IMR-90 (cell line): ENCODE data around the gene SASS6. TPM values are rescaled to one million over a fixed set of nuclear protein-coding genes. Genes with fewer than 3 reads are reported as not detected.

Source experiments
- ATAC-seq: fragments of 200-7000 bp; cut with Tn5 transposase; 2 replicates; pipeline ENCODE4 v1.9.1; 2020; ENCODE audit warnings: low read depth, mild to moderate bottlenecking, moderate library complexity
- BruUV-seq: library from RNA; stranded (reverse); fragments of 400-500 nt; replicated peaks from 2 replicates; lab custom pipeline; 2021; lab: Mats Ljungman, UMichigan
- CTCF ChIA-PET: fragments of 300-600 bp; formaldehyde crosslinking; extraction: SDS; loops from one replicate; lab custom pipeline; 2021; ENCODE audit warnings: antibody characterized with exemption; lab: Yijun Ruan, JAX
- POLR2A ChIA-PET: fragments of 300-600 bp; sonication (Branson Sonifier 250); formaldehyde crosslinking; loops from one replicate; lab custom pipeline; 2022; ENCODE audit warnings: antibody characterized with exemption; ENCODE audit not compliant: unreplicated experiment; lab: Charles Lee
- DNase-seq: peaks from one replicate; pipeline ENCODE4 v3.0.0; 2013
- H2AFZ ChIP-seq: replicated peaks from 2 replicates; pipeline ENCODE3; 2013; ENCODE audit warnings: low read length, mild to moderate bottlenecking; ENCODE audit not compliant: poor library complexity
- H2AK5ac ChIP-seq: 2 replicates; pipeline ENCODE4 v1.6.1; 2013; ENCODE audit warnings: low read depth, low read length, inconsistent platforms
- H2AK9ac ChIP-seq: replicated peaks from 2 replicates; pipeline ENCODE3; 2013; ENCODE audit warnings: mild to moderate bottlenecking, low read depth, low read length, moderate library complexity; ENCODE audit not compliant: poor library complexity
- H2BK120ac ChIP-seq: 2 replicates; pipeline ENCODE4 v1.6.1; 2013; ENCODE audit warnings: low read depth, low read length, inconsistent platforms
- H2BK15ac ChIP-seq: 3 replicates; pipeline ENCODE4 v1.6.1; 2013; ENCODE audit warnings: low read depth, low read length, inconsistent platforms
- H2BK20ac ChIP-seq: 2 replicates; pipeline ENCODE4 v1.6.1; 2013; ENCODE audit warnings: low read depth, mild to moderate bottlenecking, inconsistent platforms, low read length, moderate library complexity
- H2BK5ac ChIP-seq: 2 replicates; pipeline ENCODE4 v1.6.1; 2013; ENCODE audit warnings: mild to moderate bottlenecking, low read depth, low read length, inconsistent platforms; ENCODE audit not compliant: poor library complexity, severe bottlenecking
- H3K14ac ChIP-seq: replicated peaks from 2 replicates; pipeline ENCODE4 v1.6.1; 2013; ENCODE audit warnings: low read depth, low read length, inconsistent platforms
- H3K18ac ChIP-seq: 2 replicates; pipeline ENCODE4 v1.6.1; 2013; ENCODE audit warnings: low read depth, low read length, control low read depth
- H3K23ac ChIP-seq: 2 replicates; pipeline ENCODE4 v1.6.1; 2013; ENCODE audit warnings: low read depth, low read length, inconsistent platforms
- H3K27ac ChIP-seq: 2 replicates; pipeline ENCODE4 v1.5.1; 2013; ENCODE audit warnings: mild to moderate bottlenecking, control low read depth, low read length; ENCODE audit not compliant: insufficient read depth
- H3K27me3 ChIP-seq: 2 replicates; pipeline ENCODE4 v1.6.1; 2013; ENCODE audit warnings: low read length; ENCODE audit not compliant: control insufficient read depth, insufficient read depth
- H3K36me3 ChIP-seq: 2 replicates; pipeline ENCODE4 v1.6.1; 2013; ENCODE audit warnings: low read length, mixed read lengths; ENCODE audit not compliant: control insufficient read depth, insufficient read depth
- H3K4ac ChIP-seq: 2 replicates; pipeline ENCODE4 v1.6.1; 2013; ENCODE audit warnings: low read depth, low read length, inconsistent platforms
- H3K4me1 ChIP-seq: 2 replicates; pipeline ENCODE4 v1.6.1; 2013; ENCODE audit warnings: low read length, mixed read lengths; ENCODE audit not compliant: control insufficient read depth, insufficient read depth
- H3K4me2 ChIP-seq: 2 replicates; pipeline ENCODE4 v1.6.1; 2013; ENCODE audit warnings: low read depth, mild to moderate bottlenecking, control low read depth, low read length, moderate library complexity
- H3K4me3 ChIP-seq: 2 replicates; pipeline ENCODE4 v1.5.1; 2013; ENCODE audit warnings: low read depth, mild to moderate bottlenecking, control low read depth, low read length, moderate library complexity; ENCODE audit not compliant: insufficient read depth
- H3K56ac ChIP-seq: 2 replicates; pipeline ENCODE4 v1.6.1; 2013; ENCODE audit warnings: low read length, inconsistent platforms; ENCODE audit not compliant: insufficient read depth; ENCODE audit errors: extremely low read depth
- H3K79me1 ChIP-seq, 2 experiments: 2 replicates each; pipeline ENCODE4 v1.6.1; 2013; ENCODE audit warnings: low read length in 2 of 2, inconsistent platforms in 1 of 2, low read depth in 1 of 2
- H3K9ac ChIP-seq: 2 replicates; pipeline ENCODE4 v1.6.1; 2013; ENCODE audit warnings: low read depth, low read length, control low read depth
- H3K9me1 ChIP-seq: 2 replicates; pipeline ENCODE4 v1.6.1; 2013; ENCODE audit warnings: low read length, inconsistent platforms; ENCODE audit not compliant: insufficient read depth
- H3K9me3 ChIP-seq: 2 replicates; pipeline ENCODE4 v1.6.1; 2013; ENCODE audit warnings: low read length; ENCODE audit not compliant: control insufficient read depth, insufficient read depth
- H4K20me1 ChIP-seq: 2 replicates; pipeline ENCODE4 v1.6.1; 2013; ENCODE audit warnings: low read length, inconsistent platforms; ENCODE audit not compliant: insufficient read depth
- H4K5ac ChIP-seq: 2 replicates; pipeline ENCODE4 v1.6.1; 2013; ENCODE audit warnings: mild to moderate bottlenecking, low read depth, low read length, control low read depth
- H4K8ac ChIP-seq, 2 experiments: 2 replicates each; pipeline ENCODE4 v1.6.1; 2013; ENCODE audit warnings: low read depth in 2 of 2, low read length in 2 of 2, control low read depth in 1 of 2, inconsistent platforms in 1 of 2
- H4K91ac ChIP-seq: 2 replicates; pipeline ENCODE4 v1.6.1; 2013; ENCODE audit warnings: low read depth, low read length, inconsistent platforms; ENCODE audit not compliant: insufficient read depth
- CHD1 ChIP-seq: IDR thresholded peaks from 2 replicates; pipeline ENCODE4 v1.6.1; 2012; ENCODE audit warnings: low read depth, low read length, improper control_type of control experiment
- CTCF ChIP-seq: conservative IDR thresholded peaks from 2 replicates; pipeline ENCODE4 v1.5.1; 2012; ENCODE audit warnings: mild to moderate bottlenecking, low read depth, low read length, improper control_type of control experiment
- ELK1 ChIP-seq: fragments of 150-350 bp; IDR thresholded peaks from 2 replicates; pipeline ENCODE4 v1.6.1; 2016; ENCODE audit warnings: low read depth, mild to moderate bottlenecking, low read length, moderate library complexity, borderline replicate concordance
- FOS ChIP-seq: fragments of 150-350 bp; IDR thresholded peaks from 2 replicates; pipeline ENCODE4 v1.6.1; 2016; ENCODE audit warnings: low read depth, low read length
- MAFK ChIP-seq: IDR thresholded peaks from 2 replicates; pipeline ENCODE4 v1.6.1; 2012; ENCODE audit warnings: low read depth, low read length, improper control_type of control experiment
- MAZ ChIP-seq: IDR thresholded peaks from 2 replicates; pipeline ENCODE4 v1.6.1; 2012; ENCODE audit warnings: low read depth, mild to moderate bottlenecking, low read length, improper control_type of control experiment, moderate library complexity, borderline replicate concordance
- MXI1 ChIP-seq: IDR thresholded peaks from 2 replicates; pipeline ENCODE4 v1.6.1; 2012; ENCODE audit warnings: low read depth, mild to moderate bottlenecking, low read length, moderate library complexity, borderline replicate concordance
- NFE2L2 ChIP-seq: fragments of 150-350 bp; IDR thresholded peaks from 2 replicates; pipeline ENCODE4 v1.6.1; 2016; ENCODE audit warnings: low read depth, mild to moderate bottlenecking, low read length
- RCOR1 ChIP-seq: IDR thresholded peaks from 2 replicates; pipeline ENCODE4 v1.6.1; 2012; ENCODE audit warnings: mild to moderate bottlenecking, low read length, improper control_type of control experiment; ENCODE audit not compliant: insufficient replicate concordance
- RFX5 ChIP-seq: IDR thresholded peaks from 2 replicates; pipeline ENCODE4 v1.8.0; 2012; ENCODE audit warnings: low read depth, mild to moderate bottlenecking, low read length, moderate library complexity
- WGBS, 2 experiments: methylation state at CpG; one replicate each; pipeline versions ENCODE4 v1.1.5 to v1.1.7; 2013; ENCODE audit warnings: missing lambda C conversion rate in 2 of 2; ENCODE audit not compliant: insufficient read length in 1 of 2; ENCODE audit errors: extremely low coverage in 2 of 2; 5-methylcytosine and 5-hydroxymethylcytosine counted together
- dilution Hi-C: fragments of 300-500 bp; cut with HindIII; formaldehyde crosslinking; loops from one replicate; pipeline ENCODE4 v1.14.3; 2018; ENCODE audit warnings: low sequenced_read_pairs; ENCODE audit not compliant: unreplicated experiment
- in situ Hi-C: fragments of 300-500 bp; cut with MboI; formaldehyde crosslinking; loops from 3 replicates; pipeline ENCODE4 v1.14.3; 2019; ENCODE audit warnings: low sequenced_read_pairs, inconsistent platforms, mixed read lengths
- intact Hi-C: fragments of 100-400 bp; cut with micrococcal nuclease; formaldehyde crosslinking; loops from 2 replicates; pipeline ENCODE4 v1.10.0; 2022
- polyA plus RNA-seq, 3 experiments: library from polyadenylated mRNA; depleted of rRNA; stranded (reverse); fragments of >200 nt; gene quantifications; 2 replicates each; pipeline ENCODE4 v1.2.3, GENCODE V29; 2012; ENCODE audit warnings: low replicate concordance in 1 of 3
- total RNA-seq: library from RNA; depleted of rRNA; stranded (reverse); fragments of >200 nt; gene quantifications from 2 replicates; pipeline ENCODE4 v1.2.3, GENCODE V29; 2012

SASS6 gene
- total and polyA plus RNA-seq, 2 of the 4 experiments (the other 2 are of a cell fraction), result 1.1 to 2.7 TPM

GRCh38 chr1:100137602-100138001 lies 4.9 kb upstream of the SASS6 start:
- Histone ChIP-seq H4K5ac (no peak overlapping the region), H2AK5ac (no peak overlapping the region), H3K56ac (no peak overlapping the region), H3K79me1 (peaks cover 7 to 16% of the 10 kb centered on the region in 2 experiments; a peak in 3 of 4 replicates), H3K9ac (no peak overlapping the region), H2BK20ac (no peak overlapping the region), H4K8ac (no peak overlapping the region), H2BK5ac (no peak overlapping the region), H2AFZ (no peak overlapping the region), H2BK120ac (no peak overlapping the region), H3K27me3 (no peaks in the 10 kb centered on the region), H4K91ac (no peak overlapping the region), H3K4me3 (no peak overlapping the region), H3K23ac (no peak overlapping the region), H3K4ac (no peak overlapping the region), H2BK15ac (no peak overlapping the region), H3K27ac (no peak overlapping the region), H2AK9ac (no peak overlapping the region), H3K9me3 (no peaks in the 10 kb centered on the region), H3K4me1 (no peaks in the 10 kb centered on the region), H3K9me1 (no peaks in the 10 kb centered on the region), H3K36me3 (peaks cover 17% of the 10 kb centered on the region), H3K4me2 (no peak overlapping the region), H3K18ac (no peak overlapping the region), H3K14ac (no peak overlapping the region), H4K20me1 (no peaks in the 10 kb centered on the region)
- TF ChIP-seq MXI1 (no peak), MAFK (no peak), CHD1 (no peak), CTCF (no peak), RCOR1 (no peak), FOS (no peak), MAZ (no peak), NFE2L2 (no peak), ELK1 (no peak), RFX5 (no peak)
- ChIA-PET POLR2A (no interaction called here), CTCF (no interaction called here)
- no peak for DNase-seq
- dilution Hi-C loops, result no loop called here
- intact Hi-C loops, result no loop called here
- no TSS peak for BruUV-seq
- no CpG with 5 or more reads among the region's 2 CpGs for WGBS, 2 experiments
- in situ Hi-C loops, result loop anchor here (10.0 kb wide), 1 partner anchor 333 kb away; no protein-coding TSS in a partner anchor
- ATAC-seq, result no peak
